ENCODE results near the gene SHANK2.

The SHANK2 gene

DNA sequence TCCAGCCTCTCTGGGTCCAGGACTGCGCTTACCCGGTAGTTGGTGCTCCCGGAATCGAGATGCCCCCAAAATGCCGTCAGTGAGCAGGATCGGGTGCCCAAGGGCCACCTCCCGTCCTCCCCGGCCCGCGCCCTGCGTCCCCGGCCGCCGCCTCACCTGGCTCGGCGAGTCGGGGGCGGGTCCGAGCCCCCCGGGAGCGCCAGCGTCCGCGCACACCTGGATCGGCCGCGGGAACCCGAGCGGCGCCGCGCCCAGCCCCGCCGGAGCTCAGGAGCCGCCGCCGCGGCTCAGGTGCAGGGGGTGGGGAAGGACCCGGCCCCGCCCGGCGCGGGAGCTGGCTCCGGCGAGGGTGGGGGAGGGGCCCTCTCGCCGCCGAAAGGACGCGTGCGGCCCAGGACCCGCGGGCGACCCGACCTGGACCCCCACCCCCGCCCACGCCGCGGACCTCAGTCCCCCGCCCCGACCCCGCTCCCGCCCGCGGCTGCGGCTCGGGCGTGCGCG, at the start of gene SHANK2:
Gene SHANK2 (minus strand): TSS at position 309 of the 501 bp plus-strand sequence. CDS start 105,251 bp downstream, outside the sequence.
- peaks cover 60% of the 10 kb centered on the region for H3K27me3 Mint-ChIP-seq
- no peak within 1 kb of the TSS for H3K4me3 Mint-ChIP-seq
- no peaks in the 10 kb centered on the region for H3K9me3 Mint-ChIP-seq
- peaks cover 3% of the 10 kb centered on the region for H3K4me1 Mint-ChIP-seq (ENCODE audit: low read depth)
- no peaks in the 10 kb centered on the region for H3K36me3 Mint-ChIP-seq (ENCODE audit: low read depth)
- H3K27ac Mint-ChIP-seq = no peak within 1 kb of the TSS

DNA sequence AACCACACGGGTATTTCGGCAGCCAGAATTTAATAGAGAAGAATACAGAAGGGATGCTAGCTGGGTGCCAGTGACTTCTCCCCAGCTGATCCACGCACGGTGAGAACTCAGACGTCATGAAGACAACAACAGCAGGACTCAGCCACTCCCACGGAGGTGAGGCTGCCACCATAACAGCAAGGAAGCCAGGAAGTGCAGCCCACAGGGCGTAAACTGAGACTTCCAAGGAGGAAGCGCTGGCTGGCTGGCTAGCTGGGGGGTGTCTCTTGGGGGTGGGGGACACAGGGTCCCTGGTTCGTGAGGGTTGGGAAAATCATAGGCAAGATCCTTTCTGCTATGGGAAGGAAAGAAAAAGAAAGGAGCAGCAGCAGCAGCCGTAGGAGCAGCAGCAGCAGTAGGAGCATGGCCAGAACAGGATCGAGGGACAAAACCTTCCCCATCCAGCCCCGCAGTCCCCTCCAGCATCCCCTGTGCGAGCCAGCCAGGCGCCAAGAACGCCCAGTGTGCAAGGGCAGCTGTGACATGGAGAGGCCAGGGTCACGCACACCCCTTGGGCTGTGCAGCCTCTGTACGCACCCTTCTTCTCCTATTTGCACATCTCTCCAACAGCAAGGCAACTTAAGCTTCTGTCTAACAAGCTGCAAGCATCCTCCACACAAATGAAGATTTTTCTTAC, 49.6 kb upstream of the SHANK2 start:
- Mint-ChIP-seq H3K27ac (no peak overlapping the region), H3K4me1 (ENCODE audit: low read depth) (no peaks in the 10 kb centered on the region), H3K9me3 (no peaks in the 10 kb centered on the region), H3K27me3 (peaks cover 17% of the 10 kb centered on the region), H3K4me3 (no peak overlapping the region), H3K36me3 (ENCODE audit: low read depth) (no peaks in the 10 kb centered on the region)

GRCh38 chr11:71301046-71301857, 48.9 kb upstream of the SHANK2 start:
- Mint-ChIP-seq H3K36me3 (ENCODE audit: low read depth) (no peaks in the 10 kb centered on the region), H3K4me3 (no peak overlapping the region), H3K27ac (no peak overlapping the region), H3K27me3 (peaks cover 22% of the 10 kb centered on the region), H3K4me1 (ENCODE audit: low read depth) (no peaks in the 10 kb centered on the region), H3K9me3 (no peaks in the 10 kb centered on the region)

GRCh38 chr11:71300187-71300586, 47.8 kb upstream of the SHANK2 start:
- Mint-ChIP-seq H3K27ac (no peak overlapping the region), H3K27me3 (peaks cover 22% of the 10 kb centered on the region), H3K36me3 (ENCODE audit: low read depth) (no peaks in the 10 kb centered on the region), H3K4me3 (no peak overlapping the region), H3K4me1 (ENCODE audit: low read depth) (no peaks in the 10 kb centered on the region), H3K9me3 (no peaks in the 10 kb centered on the region)

DNA sequence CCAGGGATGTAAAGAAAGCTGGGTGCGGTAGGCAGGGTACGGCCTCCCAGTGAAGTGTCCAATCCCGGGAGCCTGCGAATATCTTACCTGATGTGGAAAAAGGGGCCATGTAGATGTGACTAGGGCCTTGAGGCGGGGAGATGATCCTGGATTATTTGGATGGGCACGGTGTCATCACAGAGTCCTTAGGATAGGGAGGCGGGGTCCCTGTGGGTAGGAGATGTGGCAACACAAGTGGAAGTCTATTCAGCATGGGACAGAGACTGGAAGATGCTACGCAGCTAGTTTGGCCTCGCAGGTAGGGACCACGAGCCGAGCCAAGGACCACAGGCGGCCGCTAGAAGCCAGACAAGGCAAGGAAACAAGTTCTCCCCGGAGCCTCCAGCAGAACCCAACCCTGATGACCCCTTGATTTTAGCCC, 46.4 kb upstream of the SHANK2 start:
- H3K4me1 Mint-ChIP-seq (ENCODE audit: low read depth) = no peaks in the 10 kb centered on the region
- no peak overlapping the region for H3K27ac Mint-ChIP-seq
- H3K9me3 Mint-ChIP-seq = no peaks in the 10 kb centered on the region
- H3K27me3 Mint-ChIP-seq = peaks cover 25% of the 10 kb centered on the region
- no peak overlapping the region for H3K4me3 Mint-ChIP-seq
- no peaks in the 10 kb centered on the region for H3K36me3 Mint-ChIP-seq (ENCODE audit: low read depth)

DNA sequence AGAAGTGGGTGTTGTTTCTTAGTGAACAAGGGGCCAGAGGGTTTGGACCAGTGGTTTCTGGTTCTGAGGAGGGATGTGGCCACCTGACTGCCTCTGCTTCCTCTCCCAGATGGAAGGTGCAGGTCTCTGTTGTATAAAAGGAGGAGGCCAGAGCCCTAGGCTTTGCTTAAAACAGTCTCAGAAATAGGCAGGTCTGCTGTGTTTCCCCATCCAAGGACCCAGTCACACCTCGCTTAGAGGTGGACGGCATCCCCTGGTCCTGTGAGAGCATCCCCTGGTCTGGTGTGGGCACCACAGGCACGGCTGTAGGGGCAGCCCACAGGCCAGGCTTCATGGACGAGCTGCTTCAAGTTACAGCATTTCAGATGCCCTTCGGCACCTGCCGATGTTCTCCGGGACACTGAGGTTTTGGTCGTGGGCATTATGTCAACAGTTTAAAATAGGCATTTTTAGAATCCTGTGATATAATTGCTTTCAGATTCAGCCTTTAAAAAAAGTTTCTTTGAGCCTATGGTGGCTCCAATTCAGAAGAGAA, 45.7 kb upstream of the SHANK2 start:
- Mint-ChIP-seq H3K27ac (no peak overlapping the region), H3K27me3 (peaks cover 25% of the 10 kb centered on the region), H3K9me3 (no peaks in the 10 kb centered on the region), H3K4me1 (ENCODE audit: low read depth) (no peaks in the 10 kb centered on the region), H3K36me3 (ENCODE audit: low read depth) (no peaks in the 10 kb centered on the region), H3K4me3 (no peak overlapping the region)

GRCh38 chr11:71294846-71295600, 42.6 kb upstream of the SHANK2 start:
- Mint-ChIP-seq H3K36me3 (ENCODE audit: low read depth) (peaks cover 3% of the 10 kb centered on the region), H3K4me1 (ENCODE audit: low read depth) (no peaks in the 10 kb centered on the region), H3K27me3 (peaks cover 14% of the 10 kb centered on the region), H3K9me3 (peaks cover 21% of the 10 kb centered on the region), H3K4me3 (no peak overlapping the region), H3K27ac (no peak overlapping the region)

DNA sequence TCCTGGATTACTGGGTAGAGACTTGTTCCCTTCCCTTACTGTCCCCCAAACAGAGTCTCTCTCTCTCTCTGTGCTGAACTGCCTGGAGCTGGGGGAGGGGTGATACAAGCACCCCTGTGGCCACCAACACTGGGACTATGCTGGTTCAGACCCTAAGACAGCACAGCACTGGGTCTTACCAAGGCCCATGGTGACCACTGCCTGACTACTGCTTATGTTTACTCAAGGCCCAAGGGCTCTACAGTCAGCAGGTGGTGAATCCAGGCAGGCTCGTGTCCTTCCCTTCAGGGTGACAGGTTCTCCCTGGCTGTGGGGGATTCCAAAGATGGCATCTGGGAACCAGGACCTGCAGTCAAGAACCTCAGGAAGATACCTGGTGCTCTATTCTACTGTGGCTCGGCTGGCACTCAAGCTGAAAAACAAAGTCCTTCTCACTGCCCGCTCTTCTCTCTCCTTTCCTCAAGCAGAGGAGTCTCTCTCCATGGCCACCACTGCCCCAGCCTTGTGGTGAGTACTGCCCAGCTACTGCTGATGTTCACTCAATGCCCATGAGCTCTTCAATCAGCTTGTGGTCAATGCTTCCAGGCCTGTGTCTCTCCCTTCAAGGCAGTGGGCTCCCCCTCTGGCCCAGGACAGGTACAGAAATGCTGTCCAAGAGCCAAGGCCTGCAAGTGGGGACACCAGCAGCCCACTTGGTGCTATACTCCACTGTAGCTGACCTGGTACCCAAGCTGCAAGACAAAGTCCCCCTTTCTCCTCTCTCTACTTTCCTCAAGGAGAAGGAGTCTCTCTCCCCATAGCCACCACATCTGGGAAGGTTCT, 41.8 kb upstream of the SHANK2 start:
- Mint-ChIP-seq H3K36me3 (ENCODE audit: low read depth) (peaks cover 3% of the 10 kb centered on the region), H3K9me3 (peaks cover 25% of the 10 kb centered on the region), H3K27me3 (peaks cover 19% of the 10 kb centered on the region), H3K27ac (no peak overlapping the region), H3K4me3 (no peak overlapping the region), H3K4me1 (ENCODE audit: low read depth) (no peaks in the 10 kb centered on the region)

GRCh38 chr11:71286701-71287643, 34.6 kb upstream of the SHANK2 start:
- peaks cover 20% of the 10 kb centered on the region for H3K9me3 Mint-ChIP-seq
- H3K4me1 Mint-ChIP-seq (ENCODE audit: low read depth) = no peaks in the 10 kb centered on the region
- peaks cover 15% of the 10 kb centered on the region for H3K27me3 Mint-ChIP-seq
- no peak overlapping the region for H3K4me3 Mint-ChIP-seq
- H3K36me3 Mint-ChIP-seq (ENCODE audit: low read depth) = peaks cover 3% of the 10 kb centered on the region
- no peak overlapping the region for H3K27ac Mint-ChIP-seq

- Mint-ChIP-seq H3K36me3 (ENCODE audit: low read depth) (no peaks in the 10 kb centered on the region), H3K9me3 (peaks cover 4% of the 10 kb centered on the region), H3K27ac (no peak overlapping the region)
Observed at GRCh38 chr11:71285111-71285510, 32.7 kb upstream of the SHANK2 start.

GRCh38 chr11:71284525-71285092, 32.2 kb upstream of the SHANK2 start:
- peaks cover under 1% of the 10 kb centered on the region for H3K9me3 Mint-ChIP-seq
- H3K27me3 Mint-ChIP-seq = peaks cover 6% of the 10 kb centered on the region
- no peak overlapping the region for H3K4me3 Mint-ChIP-seq
- no peak overlapping the region for H3K27ac Mint-ChIP-seq
- no peaks in the 10 kb centered on the region for H3K4me1 Mint-ChIP-seq (ENCODE audit: low read depth)
- H3K36me3 Mint-ChIP-seq (ENCODE audit: low read depth) = no peaks in the 10 kb centered on the region

More at GRCh38 chr11:71285111-71285510, 32.7 kb upstream of the SHANK2 start:
- H3K4me3 Mint-ChIP-seq = no peak overlapping the region
- H3K27me3 Mint-ChIP-seq = peaks cover 9% of the 10 kb centered on the region
- no peaks in the 10 kb centered on the region for H3K4me1 Mint-ChIP-seq (ENCODE audit: low read depth)

DNA sequence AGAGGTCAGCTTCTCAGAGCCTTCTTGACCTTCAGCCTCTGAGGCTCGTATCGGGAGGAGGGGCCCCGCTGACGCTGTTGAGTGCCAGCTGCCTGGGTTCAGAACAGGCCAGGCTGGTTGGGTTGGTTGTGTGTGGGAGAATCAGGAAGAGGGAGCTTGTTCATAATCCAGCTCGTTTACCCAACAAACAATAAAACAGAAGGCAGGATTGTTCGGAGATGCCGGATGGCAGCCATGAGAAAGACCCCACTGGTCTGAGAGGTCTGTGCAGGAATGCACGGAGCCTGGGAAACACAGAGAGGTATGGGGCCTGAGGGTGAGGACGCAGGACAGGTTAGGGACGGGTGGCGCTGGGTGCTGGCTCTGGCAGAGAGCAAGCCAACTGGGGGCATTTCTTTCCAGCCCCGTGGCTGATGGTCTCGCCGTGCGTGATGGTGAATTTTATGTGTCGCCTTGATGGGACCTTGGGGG, 31.6 kb upstream of the SHANK2 start:
- no peaks in the 10 kb centered on the region for H3K4me1 Mint-ChIP-seq (ENCODE audit: low read depth)
- H3K36me3 Mint-ChIP-seq (ENCODE audit: low read depth) = no peaks in the 10 kb centered on the region
- H3K4me3 Mint-ChIP-seq = no peak overlapping the region
- no peak overlapping the region for H3K27ac Mint-ChIP-seq
- H3K9me3 Mint-ChIP-seq = no peaks in the 10 kb centered on the region
- H3K27me3 Mint-ChIP-seq = peaks cover 8% of the 10 kb centered on the region

Measured in stimulated activated naive CD8-positive, alpha-beta T cell treated with anti-CD3 and anti-CD28 coated beads, Interleukin-15, Interleukin-2, amounts not matched to agents 100 ng/mL and 50 ng/mL, for 24 hours (primary cell).